T47D (cell line): ENCODE measurements around the gene RMP24.
"Not testable (repeated sequence)": the region's sequence is repeated elsewhere in the genome, so short reads cannot be mapped to it uniquely, and the experiment has no call there.

Experiments used
- DNase-seq, 2 experiments: peaks; one replicate each; pipeline versions ENCODE4 v3.0.0 to v3.0.0-alpha.2; 2011 to 2012; ENCODE audit warnings: low read depth in 1 of 2, low spot score in 1 of 2
- JUND ChIP-seq: IDR thresholded peaks from 2 replicates; pipeline ENCODE4 v1.6.1; 2012; ENCODE audit warnings: low read depth
- in situ Hi-C: cut with HindIII; loops from 2 replicates; pipeline ENCODE4 v1.10.0; 2016; ENCODE audit warnings: low sequenced_read_pairs, low pct_unique_long_range_greater_than_20kb

Gene RMP24

DNA sequence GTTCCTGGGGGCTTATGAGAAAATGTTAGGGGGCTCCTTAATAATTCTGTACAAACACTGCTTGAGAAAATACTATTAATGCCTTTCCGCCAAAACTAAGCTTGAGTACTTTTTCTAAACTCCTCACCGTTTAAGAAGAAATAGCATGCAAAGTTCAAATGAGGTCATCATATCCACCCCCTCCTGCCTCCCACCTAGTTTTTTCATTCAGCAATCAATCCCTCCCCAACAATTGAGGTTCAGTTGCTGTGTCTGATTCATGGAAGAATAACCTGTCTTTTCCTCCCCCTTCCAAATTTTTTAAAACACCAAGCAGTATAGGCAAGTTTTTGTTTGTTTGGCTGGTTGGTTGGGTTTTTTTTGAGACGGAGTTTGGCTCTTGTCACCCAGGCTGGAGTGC lies 24.4 kb upstream of the RMP24 start:
- in situ Hi-C loops, result no loop called here
- DNase-seq, result no peak
- no peak for TF ChIP-seq JUND

DNA sequence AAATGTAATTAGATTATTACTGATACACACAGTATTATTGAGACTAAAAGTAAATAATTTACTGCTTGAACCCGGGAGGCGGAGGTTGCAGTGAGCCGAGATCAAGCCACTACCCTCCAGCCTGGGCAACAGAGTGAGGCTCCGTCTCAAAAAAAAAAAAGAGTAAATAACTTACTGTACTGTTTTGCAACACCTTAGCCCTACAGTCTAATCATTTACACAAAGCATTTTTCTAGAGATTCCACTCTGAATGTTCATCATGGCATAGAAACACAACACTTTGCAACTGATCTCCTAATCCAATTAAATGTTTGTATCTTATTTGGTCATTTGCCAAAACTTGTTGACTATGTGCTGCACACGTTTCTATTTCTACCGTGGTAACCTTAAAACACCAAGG lies 23.4 kb upstream of the RMP24 start:
- no peak for TF ChIP-seq JUND
- in situ Hi-C loops, result no loop called here
- DNase-seq, result no peak

DNA sequence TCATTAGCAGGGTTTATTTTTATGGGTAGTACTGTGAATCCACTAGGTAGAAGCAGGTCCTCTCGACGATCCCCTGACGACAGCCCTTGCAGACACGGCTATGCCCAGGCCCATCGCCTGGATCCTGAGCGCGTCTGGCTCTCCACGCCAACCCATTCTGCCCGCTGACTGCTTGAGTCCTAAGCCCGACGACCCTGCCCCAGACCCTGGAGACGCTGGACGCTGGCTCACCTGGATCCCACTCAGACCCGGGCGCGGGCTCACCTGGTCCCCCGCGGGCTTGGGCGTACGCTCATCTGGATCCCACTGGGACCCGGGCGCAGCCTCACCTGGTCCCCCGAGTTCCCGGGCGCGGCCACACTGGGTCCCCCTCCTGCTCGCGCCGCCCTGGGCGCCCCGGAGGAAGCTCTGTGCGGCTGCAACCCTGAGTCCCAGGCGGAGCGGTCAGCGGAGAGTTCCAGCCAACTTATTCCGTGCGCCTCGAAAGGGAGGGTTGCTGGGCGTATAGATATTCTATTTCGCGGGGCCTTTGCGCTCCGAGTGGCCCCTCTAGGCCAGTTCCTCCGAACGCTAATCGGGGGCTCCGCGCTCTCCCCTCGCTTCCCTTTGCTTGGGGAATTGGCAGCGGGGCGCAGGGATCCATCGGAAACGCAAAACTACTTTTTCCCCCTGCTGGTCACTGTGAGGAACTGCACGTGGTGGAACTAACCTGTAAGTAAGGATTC lies 22.4 kb upstream of the RMP24 start:
- TF ChIP-seq JUND, result no peak
- in situ Hi-C loops, result no loop called here
- peak in 1 of 2 experiments; percentile 69 for DNase-seq

DNA sequence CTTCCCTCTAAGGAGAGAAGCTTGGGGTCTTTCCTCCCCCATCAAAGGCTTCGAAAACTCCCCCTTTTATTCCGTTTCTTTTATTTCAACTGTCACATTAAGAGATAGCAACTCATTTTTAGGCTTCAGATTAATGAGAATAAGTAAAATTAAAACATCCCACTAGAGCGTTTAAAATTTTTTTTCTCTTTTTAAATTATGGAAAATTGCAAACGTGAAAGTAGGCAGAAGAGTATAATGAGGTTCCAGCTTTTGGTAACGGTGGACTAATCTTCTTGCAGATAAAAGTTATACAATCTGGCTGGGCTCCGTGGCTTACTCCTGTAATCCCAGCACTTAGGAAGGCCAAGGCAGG lies 21.9 kb upstream of the RMP24 start:
- DNase-seq, result no peak
- in situ Hi-C loops, result no loop called here
- TF ChIP-seq JUND, result no peak

DNA sequence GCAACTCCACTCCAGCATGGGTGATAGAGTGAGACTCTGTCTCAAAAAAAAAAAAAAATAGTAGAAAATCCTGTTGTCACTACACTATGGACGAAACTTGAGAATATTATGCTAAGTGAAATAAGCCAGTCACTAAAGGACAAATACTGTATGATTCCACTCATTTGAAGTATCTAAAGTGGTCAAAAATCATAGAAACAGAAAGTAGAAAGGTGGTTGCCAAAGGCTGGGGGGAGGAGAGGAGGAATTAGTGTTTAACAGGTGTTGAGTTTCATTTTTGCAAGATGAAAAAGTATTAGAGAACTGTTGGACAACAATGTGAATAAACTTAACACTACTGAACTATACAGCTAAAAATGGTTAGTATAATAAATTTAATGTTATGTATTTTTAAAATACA lies 18.8 kb upstream of the RMP24 start:
- no peak for DNase-seq
- no peak for TF ChIP-seq JUND
- in situ Hi-C loops, result no loop called here

DNA sequence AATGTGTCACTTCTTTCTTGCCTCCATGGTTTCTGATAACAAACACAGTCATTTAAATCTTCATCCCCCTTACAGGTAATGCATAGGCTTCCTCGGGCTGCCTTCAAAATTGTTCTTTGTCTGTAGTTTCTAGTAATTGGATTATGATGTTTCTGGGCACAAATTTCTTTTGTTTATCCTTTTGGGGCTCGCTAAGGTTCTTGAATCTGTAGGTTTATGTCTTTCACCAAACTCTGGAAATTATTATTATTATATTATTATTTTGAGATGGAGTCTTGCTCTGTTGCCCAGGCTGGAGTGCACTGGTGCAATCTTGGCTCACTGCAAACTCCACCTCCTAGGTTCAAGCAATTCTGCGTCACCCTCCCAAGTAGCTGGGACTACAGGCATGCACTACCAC lies 16.3 kb upstream of the RMP24 start:
- DNase-seq, result no peak
- in situ Hi-C loops, result no loop called here
- TF ChIP-seq JUND, result no peak

DNA sequence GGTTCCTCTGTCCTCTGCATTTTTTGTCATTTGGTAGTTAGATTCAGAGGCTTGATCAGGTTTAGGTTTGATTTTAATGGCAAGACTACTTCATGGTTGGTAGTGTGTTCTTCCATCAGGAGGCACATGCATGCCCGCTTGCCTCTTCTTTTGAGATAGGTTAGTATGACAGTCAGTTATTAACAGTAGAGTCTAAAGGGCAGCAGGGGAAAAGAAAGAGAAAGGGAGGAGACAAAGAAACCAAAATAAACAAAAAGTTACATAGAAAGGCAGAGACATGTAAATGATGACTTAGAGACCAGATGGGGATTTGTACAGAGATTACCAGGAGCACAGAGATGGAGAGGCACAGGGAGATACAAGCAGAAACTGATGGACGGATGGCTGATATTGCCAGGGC lies 10.2 kb upstream of the RMP24 start:
- in situ Hi-C loops, result no loop called here
- TF ChIP-seq JUND, result no peak
- DNase-seq, result no peak

DNA sequence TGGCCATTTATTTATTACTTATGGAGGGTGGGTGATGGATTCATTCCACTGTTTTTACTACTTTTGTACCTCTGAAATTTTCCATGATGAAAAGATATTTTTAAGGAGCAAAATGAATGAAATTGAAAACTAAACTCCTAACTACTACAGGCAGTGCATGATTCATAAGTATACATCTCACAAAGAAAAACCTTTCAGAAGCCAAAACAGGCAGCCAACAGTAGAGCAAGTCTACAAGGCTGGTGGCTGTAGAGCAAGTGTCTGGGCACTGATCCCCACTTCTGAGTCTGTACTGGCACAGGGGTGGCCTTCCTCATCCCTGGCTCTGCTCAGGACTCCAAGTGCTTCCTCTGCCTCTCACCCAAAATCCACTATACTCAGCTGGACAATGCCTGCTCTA lies 8.2 kb upstream of the RMP24 start:
- in situ Hi-C loops, result no loop called here
- no peak for DNase-seq
- TF ChIP-seq JUND, result no peak

DNA sequence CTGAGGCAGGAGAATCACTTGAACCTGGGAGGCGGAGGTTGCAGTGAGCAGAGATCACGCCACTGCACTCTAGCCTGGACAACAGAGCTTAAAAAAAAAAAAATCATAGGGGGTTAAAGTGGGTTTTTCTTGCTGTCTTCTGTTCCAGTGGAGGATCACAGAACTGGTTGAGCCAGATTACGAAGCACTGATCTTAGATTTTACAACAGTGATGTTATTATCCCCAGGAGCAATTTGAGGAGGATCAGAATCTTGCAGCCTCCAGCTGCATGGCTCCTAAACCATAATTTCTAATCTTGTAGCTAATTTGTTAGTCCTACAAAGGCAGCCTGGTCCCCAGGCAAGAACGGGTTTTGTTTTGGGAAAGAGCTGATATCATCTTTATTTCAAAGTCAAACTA lies 4.6 kb upstream of the RMP24 start:
- in situ Hi-C loops, result not testable (repeated sequence)
- DNase-seq, result peak in 1 of 2 experiments; percentile 64

DNA sequence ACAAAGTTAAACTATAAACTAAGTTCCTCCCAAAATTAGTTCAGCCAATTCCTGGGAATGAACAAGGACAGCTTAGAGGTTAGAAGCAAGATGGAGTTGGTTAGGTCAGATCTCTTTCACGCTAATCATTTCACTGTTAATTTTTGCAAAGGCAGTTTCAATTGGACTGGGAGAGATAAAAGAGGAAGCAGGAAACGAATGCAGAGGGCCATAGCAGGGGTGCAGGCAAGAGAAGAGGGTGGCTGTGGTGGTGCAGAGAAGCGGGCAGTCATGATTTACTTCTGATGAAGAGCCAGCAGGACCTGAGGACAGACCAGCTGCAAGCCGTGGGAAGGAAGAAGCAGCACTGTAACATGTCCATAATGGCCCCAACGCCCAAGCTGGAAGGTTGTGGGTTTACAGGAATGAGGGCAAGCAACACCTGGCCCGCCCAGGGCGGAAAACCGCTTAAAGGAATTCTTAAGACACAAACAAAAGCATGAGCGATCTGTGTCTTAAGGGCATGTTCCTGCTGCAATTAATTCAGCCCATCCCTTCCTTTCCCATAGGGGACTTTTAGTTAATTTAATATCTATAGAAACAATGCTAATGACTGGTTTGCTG lies 4.1 kb upstream of the RMP24 start:
- peak in 1 of 2 experiments; percentile 81 for DNase-seq
- in situ Hi-C loops, result no loop called here
- TF ChIP-seq JUND, result no peak

DNA sequence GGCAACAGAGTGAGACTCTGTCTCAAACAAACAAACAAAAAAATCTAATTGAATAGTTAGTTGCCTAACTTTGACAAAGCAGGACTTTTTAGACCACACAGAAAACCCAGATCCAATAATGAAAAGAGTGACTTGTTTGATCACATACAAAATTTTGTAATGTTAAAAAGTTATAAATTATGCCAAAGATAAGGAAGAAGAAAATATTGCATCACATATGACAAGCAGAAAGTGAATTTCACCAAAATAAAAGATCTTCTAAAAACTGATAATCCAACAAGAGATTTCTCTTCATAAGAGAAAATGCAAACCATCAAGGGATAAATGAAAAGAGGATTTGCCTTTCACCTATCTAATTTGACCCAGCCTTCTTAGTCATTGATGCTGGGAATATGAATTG lies 2.8 kb upstream of the RMP24 start:
- TF ChIP-seq JUND, result no peak
- in situ Hi-C loops, result no loop called here

DNA sequence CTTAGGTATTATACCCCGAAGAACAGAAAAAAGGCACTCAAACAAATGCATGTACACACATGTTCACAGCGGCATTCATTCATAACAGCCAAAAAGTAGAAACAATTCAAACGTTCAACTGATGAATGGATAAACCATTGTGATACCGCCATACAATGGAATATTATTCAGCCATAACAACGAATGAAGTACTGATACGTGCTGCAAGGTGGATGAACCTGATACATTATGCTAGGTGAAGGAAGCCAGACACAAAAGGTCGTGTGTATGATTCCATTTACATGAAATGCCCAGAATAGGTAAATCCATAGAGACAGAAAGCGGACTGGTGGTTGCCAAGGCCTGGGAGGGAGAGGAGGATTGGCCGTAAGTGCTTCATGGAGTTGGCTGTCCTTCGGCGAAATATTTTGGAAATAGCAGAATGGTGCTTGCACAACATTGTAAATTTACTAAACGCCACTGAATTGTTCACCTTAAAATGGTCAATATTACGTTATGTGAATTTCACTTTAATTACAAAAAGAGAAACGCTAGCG lies 750 bp upstream of the RMP24 start:
- in situ Hi-C loops, result no loop called here
- DNase-seq, result no peak
- TF ChIP-seq JUND, result no peak

More for the DNA sequence above, 2.8 kb upstream of the RMP24 start:
- DNase-seq, result no peak

DNA sequence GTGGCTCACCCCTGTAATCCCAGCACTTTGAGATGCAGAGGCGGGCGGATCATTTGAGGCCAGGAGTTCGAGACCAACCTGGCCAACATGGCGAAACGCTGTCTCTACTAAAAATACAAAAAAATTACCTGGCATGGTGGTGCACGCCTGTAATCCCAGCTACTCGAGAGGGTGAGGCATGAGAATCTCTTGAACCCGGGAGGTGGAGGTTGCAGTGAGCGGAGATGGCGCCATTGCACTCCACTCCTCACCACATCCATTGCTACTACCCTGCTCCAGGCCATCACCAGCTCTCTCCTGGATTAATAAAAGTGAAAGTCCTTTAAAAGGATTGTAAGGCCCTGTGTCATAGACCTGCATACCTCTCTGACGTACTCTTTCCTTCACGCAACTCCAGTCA lies 1.2 kb downstream of the RMP24 start:
- DNase-seq, result no peak
- no peak for TF ChIP-seq JUND
- in situ Hi-C loops, result no loop called here

DNA sequence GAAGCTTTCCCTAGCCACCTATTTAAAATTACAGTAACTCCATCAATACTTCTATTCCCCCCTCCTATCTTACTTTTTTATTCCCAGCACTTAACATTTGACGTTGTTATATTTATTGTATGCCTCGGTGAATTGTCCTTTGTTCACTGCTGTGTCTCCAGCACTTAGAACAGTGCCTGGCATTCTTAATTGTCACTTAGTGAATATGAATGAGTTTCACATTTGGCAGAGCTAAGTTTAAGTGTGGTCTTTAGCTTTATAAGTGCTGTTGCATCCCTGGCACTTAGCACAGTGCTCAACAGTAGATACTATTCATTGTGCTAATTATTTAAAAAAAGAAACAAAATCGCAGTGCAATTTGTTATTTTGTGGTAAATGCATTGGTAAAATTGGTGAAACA lies 1.7 kb downstream of the RMP24 start:
- no peak for TF ChIP-seq JUND
- in situ Hi-C loops, result no loop called here

More for the DNA sequence above, 1.7 kb downstream of the RMP24 start:
- no peak for DNase-seq
